Right atrium auricular region (tissue), 2 donors: ENCODE results near the gene ZNF469. TPM values are rescaled to one million over a fixed set of nuclear protein-coding genes. Genes with fewer than 3 reads are reported as not detected.

Source experiments
- DNase-seq: peaks from one replicate; pipeline ENCODE4 v3.0.0-alpha.2; 2019; ENCODE audit warnings: low spot score
- H3K27ac ChIP-seq, 2 donors: fragments of 200-600 bp; sonication (generic); 1 replicate in 1 of 2; 2 replicates in 1 of 2; pipeline ENCODE4 v1.5.1; 2016 to 2019
- H3K27me3 ChIP-seq, 2 donors: fragments of 200-600 bp; sonication (generic); one replicate each; pipeline versions ENCODE4 v1.5.1 to v1.6.0; 2017 to 2019
- H3K36me3 ChIP-seq: fragments of 200-600 bp; sonication (generic); one replicate; pipeline ENCODE4 v1.5.1; 2016
- H3K4me1 ChIP-seq, 2 donors: fragments of 200-600 bp; sonication (generic); one replicate each; pipeline versions ENCODE4 v1.5.1 to v1.6.0; 2017 to 2019
- H3K4me3 ChIP-seq, 2 donors: fragments of 200-600 bp; sonication (generic); 1 replicate in 1 of 2; 2 replicates in 1 of 2; pipeline ENCODE4 v1.5.1; 2017 to 2019; ENCODE audit warnings: mild to moderate bottlenecking in 1 of 2, moderate library complexity in 1 of 2
- H3K9me3 ChIP-seq, 2 donors: fragments of 200-600 bp; sonication (generic); one replicate each; pipeline ENCODE4 v1.5.1; 2019
- CTCF ChIP-seq, 2 donors: fragments of 200-600 bp; sonication (generic); IDR thresholded peaks; one replicate each; pipeline ENCODE4 v1.5.1; 2019; ENCODE audit warnings: antibody characterized with exemption in 2 of 2
- total RNA-seq, 2 donors: library from RNA; depleted of rRNA; stranded (reverse); fragments of >200 nt; gene quantifications; one replicate each; pipeline ENCODE4 v1.1.0, GENCODE V29; 2016

Gene ZNF469
- total RNA-seq = under 1 TPM; 0.56 to 0.83 TPM

- Histone ChIP-seq H3K4me3 (peak within 1 kb of the TSS; percentile 17 to 48), H3K27me3 (peaks cover 0 to 6% of the 10 kb centered on the region in 2 donors), H3K36me3 (no peaks in the 10 kb centered on the region), H3K27ac (no peak within 1 kb of the TSS), H3K9me3 (no peaks in the 10 kb centered on the region), H3K4me1 (peaks cover 0 to 14% of the 10 kb centered on the region in 2 donors)
- TF ChIP-seq CTCF (IDR thresholded peaks at IDR 0.05) = no peak
- DNase-seq = no peak
These were observed at the start of gene ZNF469 for GRCh38 chr16:88382491-88383400. Gene ZNF469 (plus strand): TSS chr16:88382959. CDS start chr16:88427471, 44,512 bp downstream.

GRCh38 chr16:88333848-88334777, 48.6 kb upstream of the ZNF469 start:
- no peak for DNase-seq
- Histone ChIP-seq H3K4me3 (no peak overlapping the region), H3K27ac (no peak overlapping the region), H3K36me3 (no peaks in the 10 kb centered on the region), H3K27me3 (no peaks in the 10 kb centered on the region), H3K9me3 (no peaks in the 10 kb centered on the region), H3K4me1 (no peaks in the 10 kb centered on the region)
- no peak for TF ChIP-seq CTCF (IDR thresholded peaks at IDR 0.05)

GRCh38 chr16:88334778-88335720, 47.7 kb upstream of the ZNF469 start:
- H3K9me3 ChIP-seq = no peaks in the 10 kb centered on the region
- H3K4me3 ChIP-seq = no peak overlapping the region
- DNase-seq = no peak
- H3K4me1 ChIP-seq = no peaks in the 10 kb centered on the region
- no peak for TF ChIP-seq CTCF (IDR thresholded peaks at IDR 0.05)
- H3K27me3 ChIP-seq = no peaks in the 10 kb centered on the region
- H3K36me3 ChIP-seq = no peaks in the 10 kb centered on the region
- H3K27ac ChIP-seq = no peak overlapping the region

- Histone ChIP-seq H3K27me3 (no peaks in the 10 kb centered on the region), H3K27ac (no peak overlapping the region), H3K4me3 (no peak overlapping the region), H3K4me1 (no peaks in the 10 kb centered on the region), H3K36me3 (no peaks in the 10 kb centered on the region), H3K9me3 (no peaks in the 10 kb centered on the region)
- no peak for DNase-seq
- no peak for TF ChIP-seq CTCF (IDR thresholded peaks at IDR 0.05)
These were observed 45.7 kb upstream of the ZNF469 start for GRCh38 chr16:88337021-88337420.

- Histone ChIP-seq H3K9me3 (no peaks in the 10 kb centered on the region), H3K4me1 (no peaks in the 10 kb centered on the region), H3K36me3 (no peaks in the 10 kb centered on the region), H3K4me3 (no peak overlapping the region), H3K27me3 (no peaks in the 10 kb centered on the region), H3K27ac (no peak overlapping the region)
- TF ChIP-seq CTCF (IDR thresholded peaks at IDR 0.05) = no peak
- no peak for DNase-seq
These were observed 45.2 kb upstream of the ZNF469 start for GRCh38 chr16:88337538-88337937.
